NCI-H2227 (cell line): Measurements from ENCODE around the gene B4GALNT4.
"Not testable (repeated sequence)": the region's sequence is repeated elsewhere in the genome, so short reads cannot be mapped to it uniquely, and the experiment has no call there.

Source experiments
- DNase-seq: peaks from one replicate; lab custom pipeline; 2025; ENCODE audit not compliant: unreplicated experiment; lab: John Stamatoyannopoulos, UW

Gene B4GALNT4

GRCh38 chr11:418343-419247 lies 49.3 kb downstream of the B4GALNT4 start:
- DNase-seq = no peak

GRCh38 chr11:419248-420005 lies 50.1 kb downstream of the B4GALNT4 start:
- DNase-seq = no peak

GRCh38 chr11:420054-420910 lies 51.0 kb downstream of the B4GALNT4 start:
- DNase-seq = no peak

- DNase-seq = no peak
Measured at GRCh38 chr11:420911-421321, 51.6 kb downstream of the B4GALNT4 start.

GRCh38 chr11:422249-422656 lies 53.0 kb downstream of the B4GALNT4 start:
- DNase-seq = no peak

GRCh38 chr11:424232-424631 lies 54.9 kb downstream of the B4GALNT4 start:
- DNase-seq = no peak

- not testable (repeated sequence) for DNase-seq
Measured at GRCh38 chr11:424766-425165, 55.5 kb downstream of the B4GALNT4 start.

- DNase-seq = no peak
Measured at GRCh38 chr11:425301-425700, 56.0 kb downstream of the B4GALNT4 start.

GRCh38 chr11:426851-427250 lies 57.6 kb downstream of the B4GALNT4 start:
- no peak for DNase-seq

- DNase-seq = no peak
Measured at GRCh38 chr11:428295-428694, 59.0 kb downstream of the B4GALNT4 start.

- no peak for DNase-seq
Measured at GRCh38 chr11:429391-429790, 60.1 kb downstream of the B4GALNT4 start.

GRCh38 chr11:429931-430456 lies 60.7 kb downstream of the B4GALNT4 start:
- DNase-seq = no peak
